Liver (tissue), 9 donors: Measurements from ENCODE around the gene IRF2. TPM values are rescaled to one million over a fixed set of nuclear protein-coding genes. Genes with fewer than 3 reads are reported as not detected.

Source experiments
- DNase-seq: peaks from one replicate; pipeline ENCODE4 v3.0.0-alpha.2; 2017; ENCODE audit warnings: low spot score
- H3K27ac ChIP-seq, 2 donors: one replicate each; pipeline ENCODE4 v1.7.0; 2013; ENCODE audit warnings: inconsistent platforms in 2 of 2, low read length in 2 of 2, control low read depth in 1 of 2, low read depth in 1 of 2, mild to moderate bottlenecking in 1 of 2
- H3K27me3 ChIP-seq, 4 donors: one replicate each; pipeline versions ENCODE4 v1.6.1 to v1.7.0; 2013; ENCODE audit warnings: low read length in 3 of 4, inconsistent platforms in 1 of 4, mild to moderate bottlenecking in 1 of 4, moderate library complexity in 1 of 4; ENCODE audit not compliant: control insufficient read depth in 4 of 4, insufficient read depth in 4 of 4
- H3K36me3 ChIP-seq, 4 donors: one replicate each; pipeline versions ENCODE4 v1.6.1 to v1.7.0; 2013; ENCODE audit warnings: low read length in 3 of 4, mild to moderate bottlenecking in 3 of 4, low read depth in 1 of 4, moderate library complexity in 1 of 4; ENCODE audit not compliant: control insufficient read depth in 4 of 4, insufficient read depth in 3 of 4
- H3K4me1 ChIP-seq, 4 donors: one replicate each; pipeline versions ENCODE4 v1.6.1 to v1.7.0; 2013; ENCODE audit warnings: low read length in 3 of 4, mild to moderate bottlenecking in 3 of 4, moderate library complexity in 1 of 4; ENCODE audit not compliant: control insufficient read depth in 4 of 4, insufficient read depth in 4 of 4
- H3K4me3 ChIP-seq, 3 donors: one replicate each; pipeline versions ENCODE4 v1.6.1 to v1.7.0; 2013; ENCODE audit warnings: low read length in 3 of 3, control low read depth in 1 of 3, low read depth in 1 of 3, mild to moderate bottlenecking in 1 of 3
- H3K9ac ChIP-seq, 2 donors: one replicate each; pipeline ENCODE4 v1.7.0; 2013; ENCODE audit warnings: low read length in 2 of 2, mild to moderate bottlenecking in 2 of 2, moderate library complexity in 2 of 2, control low read depth in 1 of 2, low read depth in 1 of 2
- H3K9me3 ChIP-seq, 4 donors: one replicate each; pipeline versions ENCODE4 v1.6.1 to v1.7.0; 2013; ENCODE audit warnings: low read length in 3 of 4; ENCODE audit not compliant: control insufficient read depth in 4 of 4
- ATF3 ChIP-seq: IDR thresholded peaks from 2 replicates; pipeline ENCODE4 v1.6.1; 2016; ENCODE audit warnings: antibody characterized with exemption
- CTCF ChIP-seq: fragments of 150-350 bp; IDR thresholded peaks from 2 replicates; pipeline ENCODE4 v1.5.1; 2017; ENCODE audit warnings: improper control_type of control experiment, low read depth, low read length; ENCODE audit not compliant: missing input control
- EGR1 ChIP-seq, 2 donors: IDR thresholded peaks; 2 replicates each; pipeline ENCODE4 v1.6.1; 2016 to 2018; ENCODE audit warnings: antibody characterized with exemption in 2 of 2, low read depth in 2 of 2
- FOXA1 ChIP-seq: IDR thresholded peaks from 2 replicates; pipeline ENCODE4 v1.6.1; 2016; ENCODE audit warnings: antibody characterized with exemption
- FOXA2 ChIP-seq: IDR thresholded peaks from 2 replicates; pipeline ENCODE4 v1.6.1; 2016; ENCODE audit warnings: antibody characterized with exemption
- GABPA ChIP-seq, 2 donors: IDR thresholded peaks in 1 of 2; conservative IDR thresholded peaks in 1 of 2; 2 replicates each; pipeline ENCODE4 v1.6.1; 2016; ENCODE audit warnings: antibody characterized with exemption in 2 of 2, mild to moderate bottlenecking in 1 of 2, moderate library complexity in 1 of 2
- HNF4G ChIP-seq: IDR thresholded peaks from 2 replicates; pipeline ENCODE4 v1.6.1; 2016; ENCODE audit warnings: antibody characterized with exemption
- JUND ChIP-seq, 2 donors: IDR thresholded peaks; 2 replicates each; pipeline ENCODE4 v1.6.1; 2016; ENCODE audit warnings: antibody characterized with exemption in 2 of 2
- NR2F2 ChIP-seq: IDR thresholded peaks from 2 replicates; pipeline ENCODE4 v1.6.1; 2016; ENCODE audit warnings: antibody characterized with exemption
- RAD21 ChIP-seq, 2 donors: IDR thresholded peaks; 2 replicates each; pipeline ENCODE4 v1.6.1; 2016; ENCODE audit warnings: antibody characterized with exemption in 2 of 2, mild to moderate bottlenecking in 2 of 2
- REST ChIP-seq: IDR thresholded peaks from 2 replicates; pipeline ENCODE4 v1.6.1; 2016; ENCODE audit warnings: antibody characterized with exemption, mild to moderate bottlenecking
- RXRA ChIP-seq, 2 donors: IDR thresholded peaks; 2 replicates each; pipeline ENCODE4 v1.6.1; 2017 to 2018; ENCODE audit warnings: antibody characterized with exemption in 2 of 2, mild to moderate bottlenecking in 1 of 2
- SP1 ChIP-seq: IDR thresholded peaks from 2 replicates; pipeline ENCODE4 v1.6.1; 2018; ENCODE audit warnings: antibody characterized with exemption, mild to moderate bottlenecking
- TAF1 ChIP-seq: conservative IDR thresholded peaks from 2 replicates; pipeline ENCODE4 v1.6.1; 2016; ENCODE audit warnings: antibody characterized with exemption, mild to moderate bottlenecking
- YY1 ChIP-seq: IDR thresholded peaks from 2 replicates; pipeline ENCODE4 v1.6.1; 2016; ENCODE audit warnings: antibody characterized with exemption, mild to moderate bottlenecking
- WGBS: extraction: QIAGEN DNeasy Blood & Tissue Kit; methylation state at CpG from one replicate; pipeline ENCODE4 v1.1.7; 2013; 5-methylcytosine and 5-hydroxymethylcytosine counted together
- polyA plus RNA-seq, 2 donors: library from polyadenylated mRNA; stranded (reverse) in 1 of 2; unstranded in 1 of 2; fragments of 200-250 nt in 1 of 2; fragments of >200 nt in 1 of 2; fragmentation: Nextera tagmentation in 1 of 2; extraction: Ambion mirVana in 1 of 2; gene quantifications; one replicate each; pipeline versions ENCODE4 v1.2.1 to v1.2.3, GENCODE V29; 2013 to 2015
- total RNA-seq, 2 donors: library from RNA; depleted of rRNA; stranded (reverse); fragments of >200 nt; gene quantifications; one replicate each; pipeline ENCODE4 v1.2.3, GENCODE V29; 2014
- donor health status: healthy.
- donor health status: healthy.
- donor health status: healthy.
- donor health status: healthy.
- donor health status: healthy.

Gene IRF2
- total and polyA plus RNA-seq, 4 donors = 12.9 to 25.5 (median 22.2) TPM

- 80% methylated on average over 6 of the region's 6 CpGs for WGBS
- no peak overlapping the region for H3K4me3 ChIP-seq
- DNase-seq = no peak
- H3K9ac ChIP-seq = no peak overlapping the region
- peak overlapping the region; percentile 2 to 16 for H3K27ac ChIP-seq
- H3K27me3 ChIP-seq = no peaks in the 10 kb centered on the region
- peaks cover 10 to 41% (median 34%) of the 10 kb centered on the region in 4 donors for H3K36me3 ChIP-seq
- H3K4me1 ChIP-seq = peaks cover 8 to 45% (median 37%) of the 10 kb centered on the region in 4 donors
- H3K9me3 ChIP-seq = no peaks in the 10 kb centered on the region
- TF ChIP-seq RAD21 (IDR thresholded peaks at IDR 0.05) = no peak
- TF ChIP-seq SP1 = no peak
- TF ChIP-seq ATF3 = no peak
- TF ChIP-seq EGR1 (IDR thresholded peaks at IDR 0.05; ENCODE audit: low read depth in 2 of 2) = no peak
- no peak for TF ChIP-seq NR2F2
- no peak for TF ChIP-seq YY1
- no peak for TF ChIP-seq FOXA2
- no peak for TF ChIP-seq TAF1
- TF ChIP-seq GABPA (IDR thresholded peaks at IDR 0.05 in 1 of 2, conservative IDR thresholded peaks at IDR 0.05 in 1 of 2) = no peak
- TF ChIP-seq FOXA1 = no peak
- TF ChIP-seq HNF4G = no peak
- no peak for TF ChIP-seq REST
- no peak for TF ChIP-seq RXRA (IDR thresholded peaks at IDR 0.05)
- TF ChIP-seq JUND (IDR thresholded peaks at IDR 0.05) = no peak
- no peak for TF ChIP-seq CTCF
Observed at GRCh38 chr4:184387351-184387750, 87.0 kb downstream of the IRF2 start.

- DNase-seq = peak; percentile 63
Observed at GRCh38 chr4:184386271-184386781, 88.0 kb downstream of the IRF2 start.

More at GRCh38 chr4:184386271-184386781, 88.0 kb downstream of the IRF2 start:
- 69% methylated on average over 10 of the region's 10 CpGs for WGBS
- Histone ChIP-seq H3K9me3 (no peaks in the 10 kb centered on the region), H3K27me3 (no peaks in the 10 kb centered on the region), H3K4me3 (no peak overlapping the region), H3K36me3 (peaks cover 7 to 31% (median 28%) of the 10 kb centered on the region in 4 donors), H3K4me1 (peaks cover 8 to 51% (median 40%) of the 10 kb centered on the region in 4 donors), H3K9ac (no peak overlapping the region), H3K27ac (peak overlapping the region; percentile 88 to 96)
- no peak for TF ChIP-seq RAD21 (IDR thresholded peaks at IDR 0.05)
- no peak for TF ChIP-seq RXRA (IDR thresholded peaks at IDR 0.05)
- TF ChIP-seq JUND (IDR thresholded peaks at IDR 0.05) = no peak
- TF ChIP-seq FOXA1 = no peak
- TF ChIP-seq REST = no peak
- no peak for TF ChIP-seq SP1
- TF ChIP-seq TAF1 = no peak
